ENCODE data around the gene FEM1C. TPM values are rescaled to one million over a fixed set of nuclear protein-coding genes. Genes with fewer than 3 reads are reported as not detected.

FEM1C gene
- total and polyA plus RNA-seq, 2 of the 4 experiments (the other 2 are of a cell fraction): 6.3 to 21.5 TPM

- no peaks in the 10 kb centered on the region for H3K27me3 ChIP-seq (ENCODE audit: control insufficient read depth, insufficient read depth, low read length)
- ChIA-PET CTCF (no interaction called here), POLR2A (ENCODE audit: unreplicated experiment) (no interaction called here)
- no peak overlapping the region for H4K5ac ChIP-seq (ENCODE audit: low read depth, low read length)
- H3K4me1 ChIP-seq (ENCODE audit: control insufficient read depth, insufficient read depth, low read length): no peaks in the 10 kb centered on the region; the same call in none of the 2 replicates
- no peak overlapping the region for H2AFZ ChIP-seq (replicated peaks; ENCODE audit: low read length, poor library complexity)
- no peak overlapping the region for H2BK15ac ChIP-seq (ENCODE audit: low read depth, low read length)
- H3K9ac ChIP-seq (ENCODE audit: low read depth, low read length): no peak overlapping the region
- H3K9me1 ChIP-seq (ENCODE audit: insufficient read depth, low read length): 0 out of 2 replicates have a peak, but pooled peaks cover 3% of the 10 kb centered on the region
- no peak overlapping the region for H3K27ac ChIP-seq (ENCODE audit: insufficient read depth, low read length)
- H3K14ac ChIP-seq (replicated peaks; ENCODE audit: low read depth, low read length): no peak overlapping the region; the same call in 1 of the 2 replicates
- H4K20me1 ChIP-seq (ENCODE audit: insufficient read depth, low read length): peaks cover 17% of the 10 kb centered on the region; the same call in 1 of the 2 replicates
- no peak overlapping the region for H3K4me3 ChIP-seq (ENCODE audit: insufficient read depth, low read depth, low read length)
- H2BK5ac ChIP-seq (ENCODE audit: low read depth, low read length, poor library complexity, severe bottlenecking): no peak overlapping the region
- H3K4ac ChIP-seq (ENCODE audit: low read depth, low read length): no peak overlapping the region
- no peak for TF ChIP-seq MAFK (IDR thresholded peaks at IDR 0.05; ENCODE audit: low read depth, low read length)
- TF ChIP-seq MXI1 (IDR thresholded peaks at IDR 0.05; ENCODE audit: borderline replicate concordance, low read depth, low read length): no peak
- TF ChIP-seq USF2 (IDR thresholded peaks at IDR 0.05; ENCODE audit: low read depth, low read length): no peak
- no peak for TF ChIP-seq RAD21 (IDR thresholded peaks at IDR 0.05; ENCODE audit: low read length)
- TF ChIP-seq MAZ (IDR thresholded peaks at IDR 0.05; ENCODE audit: borderline replicate concordance, low read depth, low read length): no peak
- TF ChIP-seq RCOR1 (IDR thresholded peaks at IDR 0.05; ENCODE audit: insufficient replicate concordance, low read length): no peak
- no peak for TF ChIP-seq CTCF (conservative IDR thresholded peaks at IDR 0.05; ENCODE audit: low read depth, low read length)
- TF ChIP-seq ELK1 (IDR thresholded peaks at IDR 0.05; ENCODE audit: borderline replicate concordance, low read depth, low read length): no peak
- TF ChIP-seq POLR2A (IDR thresholded peaks at IDR 0.05; ENCODE audit: low read depth, low read length): no peak
- no peak for TF ChIP-seq SMC3 (IDR thresholded peaks at IDR 0.05; ENCODE audit: low read depth, low read length)
- TF ChIP-seq CEBPB (IDR thresholded peaks at IDR 0.05; ENCODE audit: low read depth, low read length): no peak
- TF ChIP-seq RFX5 (IDR thresholded peaks at IDR 0.05; ENCODE audit: low read depth, low read length): no peak
- TF ChIP-seq NFE2L2 (IDR thresholded peaks at IDR 0.05; ENCODE audit: low read depth, low read length): no peak
- TF ChIP-seq BHLHE40 (IDR thresholded peaks at IDR 0.05; ENCODE audit: low read depth, low read length): no peak
- no peak for TF ChIP-seq FOS (IDR thresholded peaks at IDR 0.05; ENCODE audit: low read depth, low read length)
- no peak for TF ChIP-seq CHD1 (IDR thresholded peaks at IDR 0.05; ENCODE audit: low read depth, low read length)
- no peak overlapping the region for H2AK9ac ChIP-seq (replicated peaks; ENCODE audit: low read depth, low read length, poor library complexity)
- no peak overlapping the region for H2BK20ac ChIP-seq (ENCODE audit: low read depth, low read length)
- dilution Hi-C loops (cut with HindIII; ENCODE audit: low sequenced_read_pairs, unreplicated experiment) (no loop called here), intact Hi-C loops (cut with micrococcal nuclease) (no loop called here), in situ Hi-C loops (cut with MboI; ENCODE audit: low sequenced_read_pairs) (no loop called here)
- no peak overlapping the region for H4K8ac ChIP-seq (ENCODE audit: low read depth in 2 of 2, low read length in 2 of 2)
- H3K36me3 ChIP-seq (ENCODE audit: control insufficient read depth, insufficient read depth, low read length): peaks cover 7% of the 10 kb centered on the region
- no TSS peak for BruUV-seq (replicated peaks)
- H3K9me3 ChIP-seq (ENCODE audit: control insufficient read depth, insufficient read depth, low read length): no peaks in the 10 kb centered on the region
- no peak overlapping the region for H3K56ac ChIP-seq (ENCODE audit: extremely low read depth, insufficient read depth, low read length)
- no peak overlapping the region for H4K91ac ChIP-seq (ENCODE audit: insufficient read depth, low read depth, low read length)
- no peak overlapping the region for H2AK5ac ChIP-seq (ENCODE audit: low read depth, low read length)
- H3K18ac ChIP-seq (ENCODE audit: low read depth, low read length): no peak overlapping the region
- no peak overlapping the region for H2BK120ac ChIP-seq (ENCODE audit: low read depth, low read length)
- H3K4me2 ChIP-seq (ENCODE audit: low read depth, low read length): no peak overlapping the region
- H3K79me1 ChIP-seq (ENCODE audit: low read depth in 1 of 2, low read length in 2 of 2): peaks cover 28 to 37% of the 10 kb centered on the region in 2 experiments
- H3K23ac ChIP-seq (ENCODE audit: low read depth, low read length): no peak overlapping the region
- no peak for DNase-seq
- no peak for ATAC-seq (ENCODE audit: low read depth)
These were observed 21.7 kb downstream of the FEM1C start for GRCh38 chr5:115522832-115523403.
